HFFc6 (cell line): ENCODE results near the gene ZNF638. TPM values are rescaled to one million over a fixed set of nuclear protein-coding genes. Genes with fewer than 3 reads are reported as not detected.

Experiments used
- DNase-seq: peaks from one replicate; pipeline ENCODE4 v3.0.0-alpha.2; 2018
- H3K27ac Mint-ChIP-seq: 2 replicates; pipeline ENCODE4 v1.8.0; 2020; ENCODE audit warnings: mild to moderate bottlenecking, mixed read lengths
- H3K27me3 Mint-ChIP-seq: 2 replicates; pipeline ENCODE4 v1.8.0; 2021; ENCODE audit warnings: mild to moderate bottlenecking, moderate library complexity, mixed read lengths; ENCODE audit not compliant: insufficient read depth
- H3K36me3 Mint-ChIP-seq: 2 replicates; pipeline ENCODE4 v1.8.0; 2021; ENCODE audit warnings: low read depth, mixed read lengths
- H3K4me1 Mint-ChIP-seq: 2 replicates; pipeline ENCODE4 v1.8.0; 2020; ENCODE audit warnings: low read depth, mixed read lengths
- H3K4me3 Mint-ChIP-seq: 2 replicates; pipeline ENCODE4 v1.8.0; 2020; ENCODE audit warnings: mild to moderate bottlenecking, moderate library complexity, mixed read lengths
- H3K9me3 Mint-ChIP-seq: 2 replicates; pipeline ENCODE4 v1.8.0; 2020; ENCODE audit warnings: mild to moderate bottlenecking, mixed read lengths
- CTCF ChIP-seq: fragments of 200-600 bp; sonication (generic); IDR thresholded peaks from 2 replicates; pipeline ENCODE4 v1.5.0; 2021; ENCODE audit warnings: antibody characterized with exemption, mild to moderate bottlenecking
- total RNA-seq, 6 experiments: library from RNA; stranded (reverse); fragmentation: NEBNext Ultra II Directional; extraction: Animal tissue kit (Norgen Biotek cat#: 25700); gene quantifications; 2 replicates in 1 of 6; 3 replicates in 5 of 6; pipeline ENCODE4 v1.2.3, GENCODE V29; 2021

Gene ZNF638
- total RNA-seq, 6 experiments from 2014 or later: 58.5 to 66.6 (median 60.6) TPM

- no peak overlapping the region for H3K27ac Mint-ChIP-seq
- H3K4me3 Mint-ChIP-seq: no peak overlapping the region
- H3K9me3 Mint-ChIP-seq: no peaks in the 10 kb centered on the region
- H3K36me3 Mint-ChIP-seq: no peaks in the 10 kb centered on the region
- peak; percentile 18 for DNase-seq
- peaks cover 31% of the 10 kb centered on the region for H3K27me3 Mint-ChIP-seq
- H3K4me1 Mint-ChIP-seq: peaks cover 21% of the 10 kb centered on the region
- TF ChIP-seq CTCF: no peak
Measured at GRCh38 chr2:71471276-71471675, 139.7 kb downstream of the ZNF638 start.

GRCh38 chr2:71472019-71472418 is 140.4 kb downstream of the ZNF638 start:
- H3K27ac Mint-ChIP-seq: no peak overlapping the region
- no peaks in the 10 kb centered on the region for H3K36me3 Mint-ChIP-seq

GRCh38 chr2:71473346-71474031 is 141.9 kb downstream of the ZNF638 start:
- H3K4me1 Mint-ChIP-seq: peaks cover 13% of the 10 kb centered on the region
- H3K9me3 Mint-ChIP-seq: no peaks in the 10 kb centered on the region
- DNase-seq: no peak
- H3K27ac Mint-ChIP-seq: no peak overlapping the region
- peaks cover 26% of the 10 kb centered on the region for H3K27me3 Mint-ChIP-seq
- no peaks in the 10 kb centered on the region for H3K36me3 Mint-ChIP-seq
- H3K4me3 Mint-ChIP-seq: no peak overlapping the region
- TF ChIP-seq CTCF: no peak

More at GRCh38 chr2:71472019-71472418, 140.4 kb downstream of the ZNF638 start:
- H3K4me1 Mint-ChIP-seq: peaks cover 18% of the 10 kb centered on the region
- no peak for TF ChIP-seq CTCF
- H3K9me3 Mint-ChIP-seq: no peaks in the 10 kb centered on the region
- no peak for DNase-seq
- H3K27me3 Mint-ChIP-seq: peaks cover 32% of the 10 kb centered on the region
- H3K4me3 Mint-ChIP-seq: no peak overlapping the region

GRCh38 chr2:71474116-71474743 is 142.6 kb downstream of the ZNF638 start:
- Mint-ChIP-seq H3K4me3 (no peak overlapping the region), H3K4me1 (peaks cover 13% of the 10 kb centered on the region), H3K36me3 (no peaks in the 10 kb centered on the region), H3K27ac (no peak overlapping the region), H3K27me3 (peaks cover 18% of the 10 kb centered on the region), H3K9me3 (no peaks in the 10 kb centered on the region)
- DNase-seq: no peak
- no peak for TF ChIP-seq CTCF

- TF ChIP-seq CTCF: no peak
- Mint-ChIP-seq H3K27me3 (peaks cover 18% of the 10 kb centered on the region), H3K4me1 (peaks cover 13% of the 10 kb centered on the region), H3K9me3 (no peaks in the 10 kb centered on the region), H3K27ac (no peak overlapping the region), H3K4me3 (no peak overlapping the region), H3K36me3 (no peaks in the 10 kb centered on the region)
- DNase-seq: no peak
Measured at GRCh38 chr2:71474744-71475397, 143.3 kb downstream of the ZNF638 start.
